Endodermal cell (in vitro differentiated cells): ENCODE results near the gene ZMIZ1. TPM values are rescaled to one million over a fixed set of nuclear protein-coding genes. Genes with fewer than 3 reads are reported as not detected.

Source experiments
- DNase-seq: peaks from one replicate; pipeline ENCODE4 v3.0.0-alpha.2; 2017
- H3K27ac ChIP-seq: 2 replicates; pipeline ENCODE4 v1.5.1; 2013; ENCODE audit warnings: mild to moderate bottlenecking, low read depth, low read length, moderate library complexity
- H3K27me3 ChIP-seq: 2 replicates; pipeline ENCODE4 v1.6.1; 2013; ENCODE audit warnings: mild to moderate bottlenecking, low read length, moderate library complexity; ENCODE audit not compliant: insufficient read depth, control insufficient read depth, poor library complexity, severe bottlenecking
- H3K36me3 ChIP-seq: 2 replicates; pipeline ENCODE4 v1.7.0; 2013; ENCODE audit warnings: mild to moderate bottlenecking, low read length, moderate library complexity; ENCODE audit not compliant: control insufficient read depth, insufficient read depth
- H3K4me1 ChIP-seq: one replicate; pipeline ENCODE4 v1.7.0; 2013; ENCODE audit warnings: low read length; ENCODE audit not compliant: control insufficient read depth, insufficient read depth
- H3K4me3 ChIP-seq: 2 replicates; pipeline ENCODE4 v1.5.1; 2013; ENCODE audit warnings: mild to moderate bottlenecking, low read length, moderate library complexity
- H3K9ac ChIP-seq: 2 replicates; pipeline ENCODE4 v1.6.1; 2013; ENCODE audit warnings: mild to moderate bottlenecking, low read length, moderate library complexity; ENCODE audit not compliant: poor library complexity, severe bottlenecking; ENCODE audit errors: extremely low read depth
- H3K9me3 ChIP-seq: 2 replicates; pipeline ENCODE4 v1.6.1; 2013; ENCODE audit warnings: mild to moderate bottlenecking, low read length, moderate library complexity; ENCODE audit not compliant: control insufficient read depth
- H3K27ac Mint-ChIP-seq: 2 replicates; pipeline ENCODE4 v1.8.0; 2020; ENCODE audit warnings: mixed read lengths
- H3K27me3 Mint-ChIP-seq: 2 replicates; pipeline ENCODE4 v1.8.0; 2021; ENCODE audit warnings: mild to moderate bottlenecking, mixed read lengths; ENCODE audit not compliant: insufficient read depth
- H3K36me3 Mint-ChIP-seq: 2 replicates; pipeline ENCODE4 v1.8.0; 2020; ENCODE audit warnings: low read depth, mixed read lengths
- H3K4me1 Mint-ChIP-seq: 2 replicates; pipeline ENCODE4 v1.8.0; 2020; ENCODE audit warnings: mixed read lengths
- H3K4me3 Mint-ChIP-seq: 2 replicates; pipeline ENCODE4 v1.8.0; 2020; ENCODE audit warnings: mild to moderate bottlenecking, moderate library complexity, mixed read lengths
- H3K9me3 Mint-ChIP-seq: 2 replicates; pipeline ENCODE4 v1.8.0; 2020; ENCODE audit warnings: mild to moderate bottlenecking, mixed read lengths
- WGBS, 2 experiments: methylation state at CpG; one replicate each; pipeline versions ENCODE4 v1.1.5 to v1.1.7; 2013; ENCODE audit warnings: missing lambda C conversion rate in 2 of 2, mixed read lengths in 1 of 2; ENCODE audit not compliant: insufficient coverage in 1 of 2, insufficient read length in 1 of 2; 5-methylcytosine and 5-hydroxymethylcytosine counted together
- total RNA-seq, 2 donors: library from RNA; stranded (reverse); fragmentation: NEBNext Ultra II Directional in 1 of 2; extraction: Animal tissue kit (Norgen Biotek cat#: 25700) in 1 of 2; gene quantifications; 2 replicates in 1 of 2; 3 replicates in 1 of 2; pipeline ENCODE4 v1.2.1, GENCODE V29; 2021
- TF ChIP-seq, protein P1 (sequence below): fragments of 200-600 bp; sonication (generic); conservative IDR thresholded peaks from 2 replicates; pipeline ENCODE4 v1.5.0; 2021; ENCODE audit warnings: antibody characterized with exemption, mild to moderate bottlenecking

The ZMIZ1 gene
- total RNA-seq, 2 donors from 2014 or later, result 65.3 to 67.5 TPM

DNA sequence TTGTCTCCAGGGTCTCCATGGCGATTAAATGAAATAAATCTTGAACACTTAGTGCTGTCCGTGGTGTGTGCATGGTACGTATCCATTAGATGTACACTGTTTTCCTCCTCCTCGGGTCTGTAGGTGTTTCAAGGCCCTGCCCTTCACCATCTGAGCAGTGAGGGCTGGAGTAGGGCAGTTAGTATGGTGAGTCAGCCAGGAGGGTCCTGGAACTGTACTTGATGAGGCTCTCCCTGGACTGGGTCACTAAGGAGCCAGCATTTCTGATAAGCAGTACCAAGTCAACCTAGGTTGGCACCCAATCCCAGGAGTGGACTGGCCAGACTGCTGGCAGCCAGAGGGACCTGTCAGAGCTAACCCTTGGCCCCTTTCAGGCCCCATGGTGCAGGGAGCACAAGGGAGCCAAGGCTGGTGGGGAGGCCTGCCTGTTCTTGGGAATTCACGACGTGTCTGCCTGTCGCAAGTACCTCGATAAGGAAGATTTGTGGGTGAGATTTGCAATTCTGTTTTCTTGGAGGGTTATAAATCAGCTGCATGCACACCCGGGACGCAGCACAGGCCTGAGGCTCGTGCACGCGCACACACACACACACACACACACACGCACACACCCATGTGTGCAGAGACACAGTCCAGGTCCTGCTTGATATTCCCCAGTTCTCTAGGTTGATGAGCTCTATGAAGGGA is 114.2 kb downstream of the ZMIZ1 start:
- 86 to 90% methylated on average over 7 to 14 of the region's 14 CpGs for WGBS, 2 experiments
- TF ChIP-seq, protein P1, sequence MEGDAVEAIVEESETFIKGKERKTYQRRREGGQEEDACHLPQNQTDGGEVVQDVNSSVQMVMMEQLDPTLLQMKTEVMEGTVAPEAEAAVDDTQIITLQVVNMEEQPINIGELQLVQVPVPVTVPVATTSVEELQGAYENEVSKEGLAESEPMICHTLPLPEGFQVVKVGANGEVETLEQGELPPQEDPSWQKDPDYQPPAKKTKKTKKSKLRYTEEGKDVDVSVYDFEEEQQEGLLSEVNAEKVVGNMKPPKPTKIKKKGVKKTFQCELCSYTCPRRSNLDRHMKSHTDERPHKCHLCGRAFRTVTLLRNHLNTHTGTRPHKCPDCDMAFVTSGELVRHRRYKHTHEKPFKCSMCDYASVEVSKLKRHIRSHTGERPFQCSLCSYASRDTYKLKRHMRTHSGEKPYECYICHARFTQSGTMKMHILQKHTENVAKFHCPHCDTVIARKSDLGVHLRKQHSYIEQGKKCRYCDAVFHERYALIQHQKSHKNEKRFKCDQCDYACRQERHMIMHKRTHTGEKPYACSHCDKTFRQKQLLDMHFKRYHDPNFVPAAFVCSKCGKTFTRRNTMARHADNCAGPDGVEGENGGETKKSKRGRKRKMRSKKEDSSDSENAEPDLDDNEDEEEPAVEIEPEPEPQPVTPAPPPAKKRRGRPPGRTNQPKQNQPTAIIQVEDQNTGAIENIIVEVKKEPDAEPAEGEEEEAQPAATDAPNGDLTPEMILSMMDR, result no peak
- DNase-seq, result no peak
- Mint-ChIP-seq H3K4me3 (no peak overlapping the region), H3K27ac (peak overlapping the region; percentile 69), H3K4me1 (peaks cover 27% of the 10 kb centered on the region), H3K9me3 (no peaks in the 10 kb centered on the region), H3K36me3 (peaks cover 19% of the 10 kb centered on the region), H3K27me3 (no peaks in the 10 kb centered on the region)
- Histone ChIP-seq H3K4me3 (no peak overlapping the region), H3K36me3 (peaks cover 33% of the 10 kb centered on the region), H3K9me3 (no peaks in the 10 kb centered on the region), H3K4me1 (peaks cover 20% of the 10 kb centered on the region), H3K27me3 (no peaks in the 10 kb centered on the region), H3K27ac (no peak overlapping the region), H3K9ac (no peak overlapping the region)

DNA sequence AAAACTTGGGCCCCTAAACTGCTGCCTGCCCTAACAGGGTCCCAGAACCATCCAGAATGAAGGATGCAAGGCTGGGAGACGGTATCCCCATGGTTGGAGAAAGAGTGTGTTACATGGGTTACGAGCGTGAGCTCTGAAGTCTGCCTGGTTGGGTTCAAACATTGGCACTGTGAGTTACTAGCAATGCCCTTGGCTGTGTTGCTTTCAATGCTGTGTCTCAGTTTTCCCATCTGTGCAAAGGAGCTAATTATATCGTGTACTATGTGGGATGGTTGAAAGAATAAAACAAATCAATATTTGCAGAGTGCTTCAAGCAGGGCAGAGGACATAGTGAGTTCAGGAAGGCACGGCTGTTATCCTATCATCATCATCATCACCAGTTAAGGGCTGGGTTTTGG is 114.7 kb downstream of the ZMIZ1 start:
- Histone ChIP-seq H3K36me3 (peaks cover 33% of the 10 kb centered on the region), H3K27ac (no peak overlapping the region)
- no peak overlapping the region for H3K4me3 Mint-ChIP-seq

DNA sequence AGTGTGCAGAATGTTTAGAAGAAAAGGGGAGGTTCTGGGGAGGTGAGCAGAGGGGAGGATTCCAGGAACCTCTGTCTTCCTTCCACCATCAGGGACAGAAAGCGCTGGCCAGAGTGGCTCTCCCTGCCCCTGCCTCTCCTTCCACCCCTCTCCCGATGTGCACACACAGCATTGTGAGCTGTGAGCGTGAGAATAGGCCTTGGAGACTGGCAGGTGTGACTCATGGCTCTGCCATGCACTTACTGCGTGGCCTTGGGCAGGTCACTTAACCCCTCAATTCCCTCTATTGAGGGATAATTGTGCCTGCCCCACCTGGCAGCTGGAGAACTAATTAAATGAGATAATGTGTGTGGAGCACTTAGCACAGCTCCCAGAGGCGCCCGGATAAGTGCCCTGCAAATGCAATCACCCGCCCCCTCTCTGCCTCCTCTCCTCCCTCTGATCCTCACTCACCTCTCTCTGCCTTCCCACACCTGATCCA is 115.4 kb downstream of the ZMIZ1 start:
- Mint-ChIP-seq H3K4me3 (no peak overlapping the region), H3K27ac (peak overlapping the region; percentile 72), H3K36me3 (peaks cover 17% of the 10 kb centered on the region), H3K4me1 (peaks cover 14% of the 10 kb centered on the region), H3K27me3 (no peaks in the 10 kb centered on the region), H3K9me3 (no peaks in the 10 kb centered on the region)
- TF ChIP-seq, protein P1, result no peak
- H3K9me3 ChIP-seq, result no peaks in the 10 kb centered on the region
- no peaks in the 10 kb centered on the region for H3K27me3 ChIP-seq
- H3K4me3 ChIP-seq, result no peak overlapping the region
- H3K27ac ChIP-seq, result peak overlapping the region; percentile 34
- peaks cover 8% of the 10 kb centered on the region for H3K4me1 ChIP-seq
- DNase-seq, result peak; percentile 80
- WGBS, 2 experiments, result 70 to 75% methylated on average over 2 to 7 of the region's 7 CpGs
- H3K9ac ChIP-seq, result no peak overlapping the region
- H3K36me3 ChIP-seq, result peaks cover 32% of the 10 kb centered on the region

More for the DNA sequence above, 114.7 kb downstream of the ZMIZ1 start:
- Histone ChIP-seq H3K4me3 (no peak overlapping the region), H3K4me1 (peaks cover 16% of the 10 kb centered on the region), H3K27me3 (no peaks in the 10 kb centered on the region), H3K9ac (no peak overlapping the region), H3K9me3 (no peaks in the 10 kb centered on the region)
- TF ChIP-seq, protein P1, result no peak
- peaks cover 21% of the 10 kb centered on the region for H3K4me1 Mint-ChIP-seq
- DNase-seq, result no peak
- H3K27me3 Mint-ChIP-seq, result no peaks in the 10 kb centered on the region
- 97 to 100% methylated on average over 5 of the region's 5 CpGs for WGBS, 2 experiments
- peak overlapping the region; percentile 72 for H3K27ac Mint-ChIP-seq
- H3K36me3 Mint-ChIP-seq, result peaks cover 19% of the 10 kb centered on the region
- no peaks in the 10 kb centered on the region for H3K9me3 Mint-ChIP-seq
